PC-9 (cell line): ENCODE measurements around the gene MORC1. TPM values are rescaled to one million over a fixed set of nuclear protein-coding genes. Genes with fewer than 3 reads are reported as not detected.

Experiments
- BruUV-seq: library from RNA; stranded (reverse); fragments of 400-500 nt; replicated peaks from 2 replicates; lab custom pipeline; 2021; lab: Mats Ljungman, UMichigan
- CTCF ChIA-PET: fragments of 300-600 bp; sonication (Branson Sonifier 250); formaldehyde crosslinking; loops from one replicate; lab custom pipeline; 2022; ENCODE audit warnings: antibody characterized with exemption; lab: Charles Lee
- POLR2A ChIA-PET: fragments of 300-600 bp; sonication (Branson Sonifier 250); formaldehyde crosslinking; loops from one replicate; lab custom pipeline; 2022; ENCODE audit warnings: antibody characterized with exemption; ENCODE audit not compliant: unreplicated experiment; lab: Charles Lee
- DNase-seq, 2 experiments: peaks; one replicate each; pipeline versions ENCODE4 v3.0.0 to v3.0.0-alpha.2; 2015 to 2022; ENCODE audit warnings: mixed read lengths in 1 of 2
- H2AFZ ChIP-seq: fragments of 200-600 bp; sonication (generic); 2 replicates; pipeline ENCODE4 v1.8.1; 2017; ENCODE audit warnings: antibody characterized with exemption
- H3F3A ChIP-seq: fragments of 200-600 bp; sonication (generic); 2 replicates; pipeline ENCODE4 v1.8.1; 2017; ENCODE audit warnings: antibody characterized with exemption, mild to moderate bottlenecking, low read depth; ENCODE audit not compliant: insufficient read depth
- H3K27ac ChIP-seq: fragments of 200-600 bp; sonication (generic); 2 replicates; pipeline ENCODE4 v1.6.1; 2016; ENCODE audit warnings: mixed run types
- H3K27me3 ChIP-seq: fragments of 200-600 bp; sonication (generic); 2 replicates; pipeline ENCODE4 v1.6.1; 2016; ENCODE audit warnings: low read depth, mixed run types; ENCODE audit not compliant: insufficient read depth
- H3K36me3 ChIP-seq: fragments of 200-600 bp; sonication (generic); 2 replicates; pipeline ENCODE4 v1.6.1; 2016; ENCODE audit warnings: low read depth, mixed run types
- H3K4me1 ChIP-seq: fragments of 200-600 bp; sonication (generic); replicated peaks from 2 replicates; pipeline ENCODE4 v1.6.1; 2016; ENCODE audit warnings: mixed run types; ENCODE audit not compliant: insufficient read depth
- H3K4me2 ChIP-seq: fragments of 200-600 bp; sonication (generic); 2 replicates; pipeline ENCODE4 v1.6.1; 2017; ENCODE audit warnings: mixed run types
- H3K4me3 ChIP-seq: fragments of 200-600 bp; sonication (generic); 2 replicates; pipeline ENCODE4 v1.6.1; 2016; ENCODE audit warnings: mixed run types
- H3K79me2 ChIP-seq: fragments of 200-600 bp; sonication (generic); 2 replicates; pipeline ENCODE4 v1.6.1; 2017; ENCODE audit warnings: low read depth, mixed run types
- H3K9me2 ChIP-seq: fragments of 200-600 bp; sonication (generic); 2 replicates; pipeline ENCODE4 v1.8.1; 2017; ENCODE audit warnings: mild to moderate bottlenecking; ENCODE audit not compliant: insufficient read depth
- H3K9me3 ChIP-seq: fragments of 200-600 bp; sonication (generic); 2 replicates; pipeline ENCODE4 v1.8.1; 2016; ENCODE audit warnings: low read depth; ENCODE audit not compliant: insufficient read depth
- H4K20me1 ChIP-seq: fragments of 200-600 bp; sonication (generic); 2 replicates; pipeline ENCODE4 v1.8.1; 2017; ENCODE audit not compliant: insufficient read depth
- EZH2 ChIP-seq: fragments of 200-600 bp; sonication (generic); IDR thresholded peaks from 2 replicates; pipeline ENCODE4 v1.8.0; 2017; ENCODE audit warnings: antibody characterized with exemption, low read depth
- intact Hi-C: fragments of 100-400 bp; cut with micrococcal nuclease; formaldehyde crosslinking; loops from one replicate; pipeline ENCODE4 v1.10.0; 2022; ENCODE audit not compliant: unreplicated experiment
- total RNA-seq: library from RNA; stranded (reverse); gene quantifications from 2 replicates; pipeline ENCODE4 v1.2.3, GENCODE V29; 2021
- TF ChIP-seq, protein P1 (sequence below): fragments of 200-600 bp; sonication (generic); conservative IDR thresholded peaks from 2 replicates; pipeline ENCODE4 v1.6.1; 2017; ENCODE audit warnings: mixed run types, antibody characterized with exemption, mild to moderate bottlenecking, moderate library complexity

Gene MORC1
- total RNA-seq, 1 experiment from 2014 or later = not detected

GRCh38 chr3:108931035-108931434 lies 186.9 kb downstream of the MORC1 start:
- POLR2A ChIA-PET = no interaction called here
- H3K9me3 ChIP-seq = no peaks in the 10 kb centered on the region
- no peaks in the 10 kb centered on the region for H3K36me3 ChIP-seq
- intact Hi-C loops = no loop called here
- H3K79me2 ChIP-seq = no peaks in the 10 kb centered on the region
- TF ChIP-seq EZH2 = no peak
- TF ChIP-seq, protein P1, sequence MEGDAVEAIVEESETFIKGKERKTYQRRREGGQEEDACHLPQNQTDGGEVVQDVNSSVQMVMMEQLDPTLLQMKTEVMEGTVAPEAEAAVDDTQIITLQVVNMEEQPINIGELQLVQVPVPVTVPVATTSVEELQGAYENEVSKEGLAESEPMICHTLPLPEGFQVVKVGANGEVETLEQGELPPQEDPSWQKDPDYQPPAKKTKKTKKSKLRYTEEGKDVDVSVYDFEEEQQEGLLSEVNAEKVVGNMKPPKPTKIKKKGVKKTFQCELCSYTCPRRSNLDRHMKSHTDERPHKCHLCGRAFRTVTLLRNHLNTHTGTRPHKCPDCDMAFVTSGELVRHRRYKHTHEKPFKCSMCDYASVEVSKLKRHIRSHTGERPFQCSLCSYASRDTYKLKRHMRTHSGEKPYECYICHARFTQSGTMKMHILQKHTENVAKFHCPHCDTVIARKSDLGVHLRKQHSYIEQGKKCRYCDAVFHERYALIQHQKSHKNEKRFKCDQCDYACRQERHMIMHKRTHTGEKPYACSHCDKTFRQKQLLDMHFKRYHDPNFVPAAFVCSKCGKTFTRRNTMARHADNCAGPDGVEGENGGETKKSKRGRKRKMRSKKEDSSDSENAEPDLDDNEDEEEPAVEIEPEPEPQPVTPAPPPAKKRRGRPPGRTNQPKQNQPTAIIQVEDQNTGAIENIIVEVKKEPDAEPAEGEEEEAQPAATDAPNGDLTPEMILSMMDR = no peak
- H3K27me3 ChIP-seq = peaks cover 20% of the 10 kb centered on the region; the same call in 1 of the 2 replicates
- no peak overlapping the region for H2AFZ ChIP-seq
- no TSS peak for BruUV-seq
- no peak overlapping the region for H3K4me3 ChIP-seq
- H3K4me1 ChIP-seq = no peaks in the 10 kb centered on the region
- H3K4me2 ChIP-seq = no peak overlapping the region
- H3F3A ChIP-seq = no peaks in the 10 kb centered on the region
- no peak overlapping the region for H3K27ac ChIP-seq
- H3K9me2 ChIP-seq = no peaks in the 10 kb centered on the region
- CTCF ChIA-PET = no interaction called here
- no peak for DNase-seq
- H4K20me1 ChIP-seq = no peaks in the 10 kb centered on the region

GRCh38 chr3:108918866-108919265 lies 199.1 kb downstream of the MORC1 start:
- Histone ChIP-seq H2AFZ (no peak overlapping the region), H3K9me3 (no peaks in the 10 kb centered on the region), H3K79me2 (no peaks in the 10 kb centered on the region), H4K20me1 (no peaks in the 10 kb centered on the region), H3K4me1 (peaks cover 6% of the 10 kb centered on the region; the same call in 1 of the 2 replicates), H3K4me3 (no peak overlapping the region), H3K36me3 (no peaks in the 10 kb centered on the region), H3F3A (no peaks in the 10 kb centered on the region), H3K27ac (no peak overlapping the region), H3K27me3 (no peaks in the 10 kb centered on the region), H3K9me2 (no peaks in the 10 kb centered on the region), H3K4me2 (no peak overlapping the region)
- TF ChIP-seq EZH2 = no peak
- TF ChIP-seq, protein P1 = no peak
- ChIA-PET POLR2A (no interaction called here), CTCF (no interaction called here)
- BruUV-seq = no TSS peak
- DNase-seq = no peak
- intact Hi-C loops = loop anchor here (10.0 kb wide), 1 partner anchor 334 kb away; the partner anchor contains the start of genes CIP2A and DZIP3

- peak; percentile 54 to 61 for DNase-seq
- Histone ChIP-seq H3K27ac (no peak overlapping the region), H3K27me3 (no peaks in the 10 kb centered on the region), H3K4me3 (no peak overlapping the region), H3K4me1 (peaks cover 6% of the 10 kb centered on the region; the same call in 1 of the 2 replicates), H3K4me2 (no peak overlapping the region), H3K36me3 (no peaks in the 10 kb centered on the region), H4K20me1 (no peaks in the 10 kb centered on the region), H3K9me3 (no peaks in the 10 kb centered on the region), H3K79me2 (no peaks in the 10 kb centered on the region), H3K9me2 (no peaks in the 10 kb centered on the region), H3F3A (no peaks in the 10 kb centered on the region), H2AFZ (no peak overlapping the region)
- BruUV-seq = no TSS peak
- intact Hi-C loops = loop anchor here (1.0 to 10.0 kb wide), 5 partner anchors 167 to 1674 kb away; partner anchors contain the start of genes CIP2A and DZIP3
- ChIA-PET POLR2A (no interaction called here), CTCF (interaction anchor here (0.6 to 1.3 kb wide), 7 partner anchors 32 to 1486 kb away, joined by 3 to 14 read pairs (median 6); partner anchors contain the start of genes CIP2A and DZIP3)
- no peak for TF ChIP-seq EZH2
- TF ChIP-seq, protein P1 = peak; percentile 99
These were observed 202.9 kb downstream of the MORC1 start for GRCh38 chr3:108914774-108915641.
